HG02571 (cell line): ENCODE data around the gene KAT5.
"Not testable (repeated sequence)": the region's sequence is repeated elsewhere in the genome, so short reads cannot be mapped to it uniquely, and the experiment has no call there.

Source experiments
- ATAC-seq: cut with Tn5 transposase; IDR thresholded peaks from one replicate; pipeline ENCODE4 v1.9.1; 2021; ENCODE audit warnings: mild to moderate bottlenecking, moderate library complexity; ENCODE audit not compliant: unreplicated experiment

The KAT5 gene

GRCh38 chr11:65711785-65712632 lies at the start of gene KAT5:
KAT5 (plus strand) TSS chr11:65712252; CDS start chr11:65712268, 16 bp downstream.
- ATAC-seq, result peak; percentile 76

GRCh38 chr11:65662799-65663638 lies 49.0 kb upstream of the KAT5 start, which contains the start of gene RELA:
RELA (minus strand) TSS chr11:65662916; CDS start chr11:65662832, 84 bp downstream.
- ATAC-seq, result peak; percentile 82

GRCh38 chr11:65663639-65664200 lies 48.3 kb upstream of the KAT5 start:
- no peak for ATAC-seq

GRCh38 chr11:65672180-65672860 lies 39.7 kb upstream of the KAT5 start:
- ATAC-seq, result no peak

GRCh38 chr11:65672982-65673381 lies 39.1 kb upstream of the KAT5 start:
- no peak for ATAC-seq

GRCh38 chr11:65680192-65680743 lies 31.8 kb upstream of the KAT5 start:
- ATAC-seq, result no peak

GRCh38 chr11:65683480-65683879 lies 28.6 kb upstream of the KAT5 start:
- ATAC-seq, result not testable (repeated sequence)

- ATAC-seq, result no peak
Observed at GRCh38 chr11:65685981-65686380, 26.1 kb upstream of the KAT5 start.

- not testable (repeated sequence) for ATAC-seq
Observed at GRCh38 chr11:65691847-65692246, 20.2 kb upstream of the KAT5 start.

- ATAC-seq, result no peak
Observed at GRCh38 chr11:65692367-65692766, 19.7 kb upstream of the KAT5 start.

- ATAC-seq, result no peak
Observed at GRCh38 chr11:65695459-65696241, 16.4 kb upstream of the KAT5 start.

GRCh38 chr11:65696802-65697552 lies 15.1 kb upstream of the KAT5 start:
- no peak for ATAC-seq

- ATAC-seq, result no peak
Observed at GRCh38 chr11:65698205-65698604, 13.8 kb upstream of the KAT5 start.

GRCh38 chr11:65699306-65699705 lies 12.7 kb upstream of the KAT5 start:
- ATAC-seq, result no peak

GRCh38 chr11:65700399-65700798 lies 11.7 kb upstream of the KAT5 start:
- no peak for ATAC-seq

- ATAC-seq, result no peak
Observed at GRCh38 chr11:65701686-65702085, 10.4 kb upstream of the KAT5 start.

- no peak for ATAC-seq
Observed at GRCh38 chr11:65703846-65704245, 8.2 kb upstream of the KAT5 start.

GRCh38 chr11:65706303-65706763 lies 5.7 kb upstream of the KAT5 start:
- not testable (repeated sequence) for ATAC-seq

GRCh38 chr11:65707002-65707401 lies 5.0 kb upstream of the KAT5 start:
- not testable (repeated sequence) for ATAC-seq
